GM21447 (cell line): Measurements from ENCODE around the gene OR6K3.
"Not testable (repeated sequence)": the region's sequence is repeated elsewhere in the genome, so short reads cannot be mapped to it uniquely, and the experiment has no call there.

ENCODE experiments used
- ATAC-seq: cut with Tn5 transposase; IDR thresholded peaks from one replicate; pipeline ENCODE4 v1.9.1; 2021; ENCODE audit not compliant: unreplicated experiment

Gene OR6K3, protein sequence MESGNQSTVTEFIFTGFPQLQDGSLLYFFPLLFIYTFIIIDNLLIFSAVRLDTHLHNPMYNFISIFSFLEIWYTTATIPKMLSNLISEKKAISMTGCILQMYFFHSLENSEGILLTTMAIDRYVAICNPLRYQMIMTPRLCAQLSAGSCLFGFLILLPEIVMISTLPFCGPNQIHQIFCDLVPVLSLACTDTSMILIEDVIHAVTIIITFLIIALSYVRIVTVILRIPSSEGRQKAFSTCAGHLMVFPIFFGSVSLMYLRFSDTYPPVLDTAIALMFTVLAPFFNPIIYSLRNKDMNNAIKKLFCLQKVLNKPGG

DNA sequence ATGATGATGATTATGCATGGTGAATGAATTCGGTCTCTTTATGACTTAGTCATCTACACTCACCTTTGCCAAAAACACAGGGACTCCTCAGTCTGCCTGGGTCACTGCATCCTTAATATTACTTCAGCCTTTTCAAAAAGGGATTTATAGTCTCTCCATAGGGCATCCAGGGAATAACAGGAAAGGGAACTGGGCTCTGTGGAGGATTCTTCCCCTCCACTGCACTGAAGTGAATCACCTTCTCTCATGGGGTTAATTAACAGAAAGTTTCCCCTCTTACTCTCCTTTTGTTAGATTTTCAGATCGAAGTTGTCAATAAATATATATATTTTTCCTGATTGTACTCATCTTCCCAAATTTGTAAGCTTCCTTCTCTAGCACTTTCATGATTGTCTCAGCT lies at the start of gene OR6K3:
OR6K3 (minus strand) TSS at position 101 of the 400 bp plus-strand sequence. CDS start 2,605 bp downstream, outside the sequence.
- no peak for ATAC-seq

DNA sequence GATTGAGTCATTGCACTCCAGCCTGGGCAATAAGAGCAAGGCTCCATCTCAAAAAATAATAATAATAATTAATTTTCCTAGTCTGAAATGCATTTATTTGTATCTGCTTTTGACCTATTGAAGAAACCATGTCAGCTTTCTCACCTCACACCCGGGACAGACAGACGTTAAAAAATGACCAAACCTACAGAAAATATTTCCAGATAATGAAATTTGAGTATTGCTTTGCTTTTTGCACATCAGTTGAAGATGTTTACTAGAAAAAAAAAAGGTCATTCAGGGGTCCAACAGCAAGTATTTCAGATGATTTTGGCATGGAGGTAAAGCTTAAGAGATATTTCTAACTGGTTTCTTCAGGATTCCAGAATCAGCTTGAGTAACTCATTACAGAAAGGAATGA lies 33.9 kb upstream of the OR6K3 start, which contains the start of gene OR6K6:
OR6K6 (plus strand) TSS at position 301 of the 400 bp plus-strand sequence. CDS start 168 bp downstream, outside the sequence.
- no peak for ATAC-seq

DNA sequence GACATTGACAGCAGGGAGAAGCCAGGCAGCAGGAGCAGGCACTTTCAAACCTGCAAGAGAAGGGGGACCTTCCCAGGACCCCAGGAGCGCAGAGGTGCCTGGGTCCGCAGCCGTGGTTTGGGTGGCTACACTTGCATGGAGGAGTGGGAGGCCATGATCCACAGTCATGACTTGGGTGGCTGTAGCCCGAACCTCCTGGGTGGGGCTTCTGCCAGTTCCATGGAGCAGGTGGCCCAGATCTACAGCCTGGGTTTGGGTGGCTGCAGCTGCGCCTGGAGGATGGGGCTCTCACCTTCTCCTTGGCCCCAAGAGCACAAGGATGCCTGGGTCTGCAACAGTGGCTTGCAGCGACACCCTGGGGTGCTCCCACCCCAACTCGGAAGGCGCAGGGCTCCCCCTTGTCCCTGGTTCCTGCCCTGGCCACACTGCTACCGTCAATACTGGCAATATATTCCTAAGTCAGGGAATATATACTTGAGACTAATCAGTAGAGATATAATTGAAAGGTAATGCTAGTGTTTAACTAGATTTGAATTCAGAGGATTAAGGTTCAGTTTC lies 31.7 kb upstream of the OR6K3 start:
- no peak for ATAC-seq

DNA sequence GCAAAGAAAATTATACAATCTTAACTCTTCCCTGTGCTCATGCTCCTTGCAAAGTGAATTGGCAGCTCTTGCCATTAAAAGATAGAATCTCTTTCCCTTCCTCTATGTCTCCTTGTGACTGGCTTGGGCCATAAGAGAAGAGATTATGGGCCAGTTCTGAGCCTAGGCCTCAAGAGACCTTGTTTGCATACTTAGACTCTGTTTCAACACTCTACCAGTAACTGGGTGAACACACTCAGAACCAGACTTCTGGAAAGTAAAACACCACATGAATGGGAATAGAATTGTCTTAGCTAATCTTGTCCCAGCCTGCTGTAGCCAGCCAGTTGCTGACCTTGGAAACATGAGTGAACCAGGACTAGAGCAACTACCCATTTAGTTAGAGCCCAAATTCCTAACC lies 15.3 kb upstream of the OR6K3 start:
- ATAC-seq: no peak

DNA sequence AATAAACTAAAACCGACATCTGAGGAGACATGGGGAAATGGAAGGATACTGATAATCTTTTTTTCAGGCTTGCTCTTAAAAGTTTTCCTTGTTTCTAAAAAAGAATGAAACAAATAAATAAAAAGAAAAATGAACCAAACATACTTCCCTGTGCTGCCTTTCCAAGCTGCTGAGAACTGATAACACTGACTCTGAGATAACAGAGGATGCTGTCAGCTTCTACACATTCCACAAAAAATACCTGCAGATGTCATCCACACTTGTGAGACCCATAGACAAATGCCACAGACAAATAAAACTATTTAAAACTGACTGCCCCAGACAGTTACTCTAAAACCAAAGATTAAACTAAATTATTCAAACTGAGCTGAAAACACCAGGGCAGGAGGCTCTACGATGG lies 12.0 kb upstream of the OR6K3 start:
- no peak for ATAC-seq

DNA sequence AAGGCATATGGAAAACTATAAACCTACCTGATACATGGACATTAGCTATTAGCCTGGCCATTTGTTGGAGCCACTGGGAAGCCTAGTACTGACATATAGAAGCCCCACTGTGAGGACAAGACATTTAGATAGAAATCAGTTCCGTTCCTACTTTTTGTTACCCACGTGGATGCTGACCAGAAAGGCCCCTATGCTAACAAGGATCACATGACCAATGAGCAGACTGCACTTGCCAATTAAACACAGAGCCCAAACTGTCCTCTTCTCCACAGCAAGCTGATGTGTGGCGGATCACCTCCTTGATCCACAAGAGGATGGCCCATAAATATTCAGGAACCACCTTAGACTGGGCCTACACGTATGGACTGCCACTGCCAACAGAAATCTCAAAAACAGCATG lies 11.2 kb upstream of the OR6K3 start:
- ATAC-seq: no peak

DNA sequence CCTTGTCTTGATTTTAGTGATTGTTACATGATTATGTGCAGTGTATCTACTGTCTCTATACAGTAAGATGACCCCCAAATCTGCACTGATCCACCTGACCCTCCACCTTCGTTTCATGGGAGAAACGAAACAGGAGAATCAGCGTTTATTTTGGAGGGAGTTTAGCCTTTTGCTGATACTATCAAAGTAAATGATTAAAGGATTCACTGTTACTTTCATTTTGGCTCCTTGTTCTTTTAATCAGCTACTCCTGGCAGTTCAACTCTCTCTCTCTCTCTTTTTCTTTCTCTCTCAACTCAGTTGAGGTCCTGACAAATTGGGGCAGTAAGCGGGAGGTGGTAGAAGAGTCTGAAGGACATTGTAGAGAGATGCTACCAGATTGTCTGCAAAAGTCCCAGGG lies 9.9 kb upstream of the OR6K3 start:
- no peak for ATAC-seq

DNA sequence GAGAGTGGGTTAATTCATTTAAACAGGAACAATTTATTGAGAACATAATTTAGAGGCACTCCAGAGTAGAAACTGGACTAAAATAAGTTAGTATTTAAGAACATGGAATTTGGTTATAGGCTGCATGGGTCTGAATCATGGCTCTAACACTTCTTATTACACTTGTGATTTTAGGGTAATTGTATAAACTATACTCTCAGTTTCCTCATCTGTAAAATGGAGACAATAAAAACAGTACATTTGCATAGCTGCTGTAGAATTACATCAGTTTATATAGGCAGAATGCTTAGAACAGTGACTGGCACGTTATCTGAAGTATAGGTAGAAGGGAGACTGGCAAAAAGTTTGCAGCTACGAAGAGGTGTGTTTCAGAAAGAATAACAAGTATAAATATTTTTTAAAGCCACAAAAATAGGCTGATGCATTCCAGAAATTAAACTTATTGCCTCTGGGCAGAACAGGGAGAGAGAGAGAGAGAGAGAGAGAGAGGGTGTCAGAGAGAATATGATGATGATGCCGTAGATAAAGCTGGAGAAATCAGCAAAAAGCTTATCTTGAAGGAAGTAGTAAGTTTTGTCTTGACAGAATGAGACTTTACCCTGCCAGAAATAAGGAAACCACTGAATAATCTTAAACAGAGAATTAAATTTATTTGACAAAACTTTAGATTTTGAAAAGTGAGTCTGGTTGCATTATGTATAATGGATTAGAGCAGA lies 8.1 kb upstream of the OR6K3 start:
- ATAC-seq: no peak

DNA sequence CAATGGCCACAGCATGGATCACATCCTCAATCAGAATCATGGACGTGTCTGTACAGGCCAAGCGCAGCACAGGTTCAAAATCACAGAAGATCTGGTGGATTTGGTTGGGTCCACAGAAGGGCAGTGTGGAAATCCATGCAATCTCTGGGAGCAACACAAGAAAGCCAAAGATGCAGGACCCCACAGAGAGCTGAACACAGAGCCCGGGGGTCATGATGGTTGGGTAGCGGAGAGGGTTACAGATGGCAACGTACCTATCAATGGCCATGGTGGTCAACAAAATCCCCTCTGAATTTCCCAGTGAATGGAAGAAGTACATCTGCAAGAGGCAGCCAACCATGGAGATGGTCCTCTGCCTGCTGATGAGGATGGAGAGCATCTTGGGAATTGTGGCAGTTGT lies 3.9 kb upstream of the OR6K3 start:
- no peak for ATAC-seq

DNA sequence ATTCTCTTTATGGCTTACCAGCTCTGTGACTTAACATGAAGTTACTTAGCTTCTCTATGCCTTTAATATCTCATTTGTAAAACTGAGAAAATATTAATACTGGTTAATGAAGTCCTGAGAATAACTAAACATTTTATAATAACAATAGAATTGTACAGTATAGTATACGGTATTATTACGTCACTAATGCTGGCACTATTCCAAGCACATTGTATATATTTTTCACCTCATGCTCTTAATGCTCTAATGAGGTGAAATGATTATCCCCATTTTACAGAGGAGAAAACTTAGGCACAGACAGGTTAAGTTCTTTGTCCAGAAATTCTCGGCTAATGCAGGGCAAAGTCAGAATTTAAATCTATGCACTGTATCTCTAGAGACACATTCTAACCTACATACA lies 856 bp downstream of the OR6K3 start:
- ATAC-seq: no peak

DNA sequence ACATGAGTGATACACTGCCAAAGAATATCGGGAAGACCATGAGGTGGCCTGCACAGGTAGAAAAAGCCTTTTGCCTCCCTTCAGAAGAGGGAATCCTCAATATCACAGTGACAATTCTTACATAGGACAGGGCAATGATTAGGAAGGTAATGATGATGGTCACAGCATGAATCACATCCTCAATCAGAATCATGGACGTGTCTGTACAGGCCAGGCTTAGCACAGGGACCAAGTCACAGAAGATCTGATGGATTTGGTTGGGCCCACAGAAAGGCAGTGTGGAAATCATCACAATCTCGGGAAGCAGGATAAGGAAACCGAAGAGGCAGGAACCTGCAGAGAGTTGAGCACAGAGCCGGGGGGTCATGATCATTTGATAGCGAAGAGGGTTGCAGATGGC lies 3.2 kb downstream of the OR6K3 start:
- ATAC-seq: no peak

DNA sequence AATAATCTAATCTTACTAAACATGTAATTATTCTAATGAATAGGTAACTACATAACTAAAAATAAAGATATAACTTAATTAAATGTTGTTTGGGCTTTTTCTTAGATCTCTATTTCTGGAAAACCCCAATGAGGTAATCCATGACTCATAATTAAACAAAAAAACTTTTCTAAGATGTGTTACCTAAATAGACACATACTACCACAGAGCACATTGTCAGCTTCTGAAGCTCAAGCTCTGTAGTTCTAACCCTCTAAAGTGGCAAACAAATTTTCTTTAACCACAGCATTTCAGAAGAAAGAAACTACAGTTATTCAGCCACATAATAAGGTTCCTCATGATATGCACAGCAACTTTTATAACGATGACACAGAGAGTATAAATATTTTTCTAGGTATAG lies 4.2 kb downstream of the OR6K3 start:
- ATAC-seq: no peak

DNA sequence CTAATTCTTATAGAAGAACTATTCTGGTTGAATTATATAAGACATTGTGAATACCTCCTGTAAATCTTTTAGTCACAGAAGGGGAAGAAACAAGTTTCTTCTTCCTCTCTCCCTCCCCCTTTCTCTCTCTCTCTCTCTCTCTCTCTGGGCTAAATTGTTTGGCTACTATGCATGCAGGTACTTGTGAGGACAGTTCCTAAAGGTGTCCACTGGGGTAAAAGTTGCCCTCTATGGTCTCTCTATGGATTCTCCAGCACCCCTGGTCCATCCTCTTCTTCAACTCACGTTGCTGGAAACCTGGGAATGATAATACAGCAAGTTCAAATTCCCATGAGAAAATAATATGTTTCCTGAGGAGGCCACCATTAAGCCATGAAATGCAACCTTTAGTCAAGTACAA lies 5.8 kb downstream of the OR6K3 start:
- no peak for ATAC-seq

DNA sequence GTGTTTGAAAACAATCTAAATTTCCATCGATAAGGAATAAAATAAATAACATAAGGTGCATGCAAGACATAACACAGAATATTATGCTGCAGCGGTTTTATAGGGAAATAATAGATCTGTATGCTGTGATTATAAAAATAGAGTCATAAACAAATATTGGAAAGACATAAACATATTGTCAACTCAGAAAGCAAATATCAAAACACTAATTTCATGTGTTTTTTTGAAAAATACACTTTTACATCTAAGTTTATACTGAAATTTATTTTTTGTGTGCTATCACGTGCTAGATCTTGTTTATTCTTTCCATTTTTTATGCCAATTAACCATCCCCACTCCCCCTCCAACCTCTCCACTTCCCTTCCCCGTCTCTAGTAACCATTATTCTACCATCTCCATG lies 9.4 kb downstream of the OR6K3 start:
- no peak for ATAC-seq

DNA sequence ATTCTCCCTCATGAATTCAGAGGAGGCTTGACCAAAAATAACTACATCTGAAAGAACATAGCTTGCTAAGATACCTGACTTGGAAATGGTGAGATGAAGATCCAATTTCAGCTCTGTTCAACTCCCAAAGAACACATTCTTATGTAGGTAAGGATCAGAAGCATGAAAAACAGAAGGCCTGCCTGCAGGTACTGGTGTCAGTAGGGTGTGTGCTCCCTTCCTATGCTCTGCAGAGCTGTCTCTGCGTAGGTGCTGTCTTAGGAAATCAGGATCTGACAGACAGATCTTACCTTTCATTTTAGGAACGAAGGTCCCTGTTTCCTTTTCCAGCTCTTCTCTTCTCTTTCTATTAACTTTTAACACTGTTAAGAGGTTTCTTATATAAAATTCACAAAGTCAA lies 14.4 kb downstream of the OR6K3 start:
- no peak for ATAC-seq

DNA sequence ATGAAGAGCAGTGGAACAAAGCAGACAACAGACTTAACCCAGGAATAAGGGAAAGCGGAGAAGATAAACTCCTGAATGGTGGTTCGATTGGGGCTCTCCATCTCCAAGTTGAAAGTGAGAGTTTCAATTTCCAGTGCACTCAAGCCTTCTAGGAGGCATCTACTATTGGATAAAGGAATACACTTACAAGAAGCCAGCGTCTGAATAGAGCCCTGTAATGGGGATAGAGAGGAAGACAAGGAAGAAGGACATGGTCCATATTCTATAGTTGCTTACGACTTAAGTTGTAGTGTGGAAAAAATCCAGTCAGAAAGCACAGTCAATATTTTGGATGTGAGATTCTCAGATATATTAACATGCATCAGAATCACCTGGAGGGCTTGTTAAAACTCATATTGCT lies 20.0 kb downstream of the OR6K3 start, which contains the start of gene OR6K2:
OR6K2 (minus strand) TSS at position 101 of the 400 bp plus-strand sequence; CDS start at position 101, 0 bp downstream.
- ATAC-seq: no peak

DNA sequence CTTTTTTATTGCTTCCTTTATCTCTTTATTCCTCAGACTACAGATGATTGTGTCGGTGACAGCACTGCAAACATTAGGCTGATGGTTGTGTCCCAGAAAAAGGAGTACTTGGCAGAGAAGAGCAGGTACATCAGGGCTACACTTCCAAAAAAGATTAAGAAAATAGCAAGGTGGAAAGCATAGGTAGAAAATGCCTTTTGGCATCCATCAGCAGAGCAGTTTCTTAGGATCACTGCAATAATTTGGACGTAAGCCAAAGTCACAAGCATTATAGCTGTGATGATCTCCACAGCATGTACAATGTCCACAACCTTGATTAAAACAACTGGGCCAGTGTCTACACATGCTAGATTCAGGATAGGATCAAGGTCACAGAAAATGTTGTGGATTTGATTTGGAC lies 25.9 kb downstream of the OR6K3 start:
- no peak for ATAC-seq

DNA sequence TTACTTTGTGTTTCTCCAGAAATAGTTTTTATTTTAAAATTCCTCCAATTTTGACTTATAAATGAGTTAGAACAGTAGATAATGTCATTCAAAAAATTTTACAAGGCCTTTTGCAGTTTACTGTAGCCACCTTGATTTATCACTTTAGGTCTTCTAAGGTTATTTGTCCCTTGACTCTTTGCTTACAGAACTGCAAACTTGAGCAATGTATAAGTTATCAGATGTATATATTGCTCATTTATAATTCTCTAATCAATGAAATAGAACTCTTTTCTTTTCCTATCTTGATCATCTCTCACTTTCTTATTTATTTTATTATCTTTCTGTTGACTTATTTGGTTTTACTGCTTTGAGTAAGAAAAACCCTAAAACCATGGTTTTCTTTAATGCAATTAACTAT lies 28.2 kb downstream of the OR6K3 start:
- ATAC-seq: no peak

DNA sequence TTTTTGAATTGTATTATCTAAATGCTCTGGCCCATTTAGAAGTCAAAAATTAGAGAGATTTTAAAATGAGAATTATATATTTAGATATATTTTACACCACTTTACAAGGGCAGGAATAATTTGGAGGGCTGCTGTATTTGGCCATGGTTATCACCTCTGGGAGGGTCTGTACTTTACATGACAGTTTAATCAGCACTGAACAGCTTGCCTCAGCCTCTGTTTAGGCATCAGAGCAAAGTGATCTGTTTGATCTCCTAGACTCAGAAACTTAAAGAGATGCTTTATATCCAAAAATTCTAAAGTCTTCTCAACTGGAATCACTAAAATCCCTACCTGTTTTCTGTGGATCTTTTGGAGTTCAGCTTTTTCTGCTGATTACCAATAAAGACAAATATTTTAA lies 28.6 kb downstream of the OR6K3 start:
- ATAC-seq: no peak

DNA sequence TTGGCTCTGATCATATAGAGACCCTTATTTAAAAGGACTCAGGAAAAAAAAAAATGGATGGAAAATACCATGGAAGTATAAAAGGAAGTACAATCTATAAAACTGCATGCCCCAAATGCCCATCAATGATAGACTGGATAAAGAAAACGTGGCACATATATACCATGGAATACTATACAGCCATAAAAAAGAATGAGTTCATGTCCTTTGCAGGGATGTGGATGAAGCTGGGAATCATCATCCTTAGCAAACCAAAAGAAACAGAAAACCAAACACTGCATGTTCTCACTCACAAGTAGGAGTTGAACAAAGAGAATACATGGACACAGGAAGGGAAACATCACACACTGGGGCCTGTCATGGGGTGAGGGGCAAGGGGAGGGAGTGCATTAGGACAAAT lies 29.4 kb downstream of the OR6K3 start:
- not testable (repeated sequence) for ATAC-seq

DNA sequence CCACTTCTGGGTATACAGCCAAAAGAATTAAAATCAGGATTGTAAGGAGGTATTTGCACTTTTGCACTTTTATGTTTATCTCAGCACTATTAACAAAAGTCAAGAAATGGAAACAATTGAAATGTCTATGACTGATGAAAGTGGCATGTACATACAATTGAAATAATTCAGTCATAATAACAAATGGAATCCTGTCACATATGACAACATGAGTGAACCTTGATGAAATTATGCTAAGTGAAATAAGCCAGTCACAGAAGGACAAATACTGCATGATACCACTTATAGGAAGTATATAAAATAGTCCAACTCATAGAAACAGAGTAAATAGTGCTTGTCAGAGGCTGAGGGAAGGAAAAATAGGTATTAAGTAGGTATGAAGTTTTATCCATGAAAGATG lies 30.6 kb downstream of the OR6K3 start:
- no peak for ATAC-seq

DNA sequence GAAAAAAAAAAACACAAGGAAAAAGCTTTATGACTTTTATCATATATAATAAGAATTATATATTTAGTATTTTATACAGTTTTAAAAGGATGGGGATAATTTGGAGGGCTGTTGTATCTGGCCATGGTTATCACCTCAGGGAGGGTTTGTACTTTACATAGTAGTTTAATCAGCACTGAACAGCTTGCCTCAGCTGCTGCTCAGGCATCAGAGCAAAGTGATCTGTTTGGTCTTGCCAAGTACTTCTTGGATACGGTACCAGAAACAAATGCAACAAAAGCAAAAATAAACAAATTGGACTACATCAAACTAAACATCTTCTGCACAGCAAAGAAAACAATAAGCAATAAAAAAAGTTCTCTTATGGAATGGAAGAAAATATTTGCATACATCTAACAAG lies 31.4 kb downstream of the OR6K3 start:
- no peak for ATAC-seq
